LHCN-M2 (cell line): ENCODE data around the gene GPC6. TPM values are rescaled to one million over a fixed set of nuclear protein-coding genes. Genes with fewer than 3 reads are reported as not detected.

Source experiments
- DNase-seq: peaks from one replicate; pipeline ENCODE4 v3.0.0-alpha.2; 2012; ENCODE audit warnings: low read depth
- total RNA-seq: library from RNA; depleted of rRNA; stranded (reverse); fragments of >200 nt; gene quantifications from 2 replicates; pipeline ENCODE4 v1.2.3, GENCODE V29; 2014

The GPC6 gene
- total RNA-seq, 1 experiment from 2014 or later, result 17.0 TPM

DNA sequence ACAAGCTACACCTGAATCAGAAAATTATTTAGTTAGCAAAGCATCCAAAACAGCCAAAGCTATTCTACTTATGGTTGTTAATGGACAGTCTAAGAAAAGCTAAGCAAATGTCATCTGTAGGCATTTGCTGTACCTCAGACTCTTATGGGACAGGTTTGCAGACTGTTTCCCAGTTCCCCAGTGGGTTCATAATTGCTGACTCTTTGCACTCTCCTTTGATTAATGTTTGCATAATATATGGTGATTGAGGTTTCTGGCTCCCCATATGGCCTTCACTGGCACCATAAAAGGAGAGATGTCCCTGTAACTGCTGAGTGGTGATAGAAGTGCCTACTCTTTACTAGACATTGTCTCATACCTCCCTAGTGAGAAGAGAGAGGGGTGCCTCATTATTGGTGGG is 142.1 kb downstream of the GPC6 start:
- no peak for DNase-seq

DNA sequence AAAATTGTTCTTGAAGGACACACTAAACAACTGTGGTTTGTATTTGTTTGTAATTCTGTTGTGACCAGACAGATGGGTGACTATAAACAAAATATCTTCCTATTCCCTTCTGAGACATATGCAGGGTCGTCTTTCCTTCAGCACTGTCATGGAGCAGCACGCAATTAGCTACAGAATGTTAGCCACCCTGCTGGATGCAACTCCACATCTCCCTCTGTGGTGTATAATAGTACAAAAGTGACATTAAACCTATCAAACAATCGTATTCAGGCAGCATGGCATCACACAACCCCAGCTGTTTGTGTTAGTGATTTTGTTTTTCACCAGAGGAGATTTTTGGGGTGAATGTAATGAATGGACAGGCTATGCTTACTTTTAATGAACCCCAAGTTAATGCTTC is 146.2 kb downstream of the GPC6 start:
- DNase-seq, result no peak

DNA sequence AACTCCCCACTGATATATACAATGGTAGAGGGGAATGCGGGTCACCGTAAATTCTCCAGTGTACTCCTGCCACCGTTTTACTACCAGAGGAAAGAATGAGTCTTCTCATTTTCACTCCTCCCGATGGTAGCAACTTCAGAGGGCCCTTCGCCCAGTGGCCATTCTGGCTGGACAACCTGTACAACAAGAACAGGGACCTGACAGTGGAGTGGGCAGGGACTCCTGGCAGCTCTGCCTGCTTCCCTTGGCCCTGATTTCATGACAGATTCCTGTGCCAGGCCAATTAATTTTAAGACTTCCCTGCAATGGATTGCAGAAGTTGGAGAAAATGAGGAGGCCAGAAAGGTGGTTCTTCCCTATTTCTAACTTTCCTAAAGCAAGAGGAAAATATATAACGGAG is 148.9 kb downstream of the GPC6 start:
- DNase-seq, result no peak

DNA sequence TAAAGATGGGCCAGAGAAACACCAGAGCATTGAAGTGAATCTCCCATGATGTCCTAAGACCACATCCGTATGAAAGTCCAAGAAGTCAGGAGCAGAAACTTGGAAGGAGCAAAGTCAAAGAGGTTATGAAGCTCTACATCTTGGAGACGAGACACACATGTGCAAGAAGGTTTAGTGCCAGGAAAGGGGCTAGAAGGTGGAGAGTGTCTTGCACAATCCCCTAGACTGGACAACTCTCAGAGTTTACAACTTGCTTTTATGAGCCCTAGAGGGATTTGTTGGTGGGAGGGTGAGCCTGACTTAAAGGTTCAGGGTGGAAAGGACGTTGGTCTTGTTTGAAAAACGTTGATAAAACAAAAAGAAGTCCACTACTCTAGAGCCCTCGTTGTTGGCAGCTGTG is 150.6 kb downstream of the GPC6 start:
- DNase-seq, result no peak

DNA sequence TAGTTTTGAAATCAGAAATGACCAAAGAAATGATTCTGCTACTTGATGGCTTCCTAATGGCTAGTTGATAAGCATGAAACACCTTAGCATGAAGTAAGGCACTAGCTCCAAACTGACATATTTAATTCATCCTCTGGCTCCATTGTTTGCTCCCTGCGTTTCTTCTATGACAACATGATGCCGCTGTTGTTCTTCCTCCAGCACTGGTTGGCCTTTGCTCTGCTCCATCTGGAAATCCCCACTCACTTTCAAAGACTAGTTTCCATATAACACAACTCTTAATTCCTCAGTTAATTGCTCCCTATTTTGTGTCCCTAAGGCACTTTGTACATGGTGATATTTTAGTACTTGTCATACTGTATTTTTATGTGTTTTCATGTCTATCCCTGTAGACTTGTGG is 151.6 kb downstream of the GPC6 start:
- DNase-seq, result no peak

DNA sequence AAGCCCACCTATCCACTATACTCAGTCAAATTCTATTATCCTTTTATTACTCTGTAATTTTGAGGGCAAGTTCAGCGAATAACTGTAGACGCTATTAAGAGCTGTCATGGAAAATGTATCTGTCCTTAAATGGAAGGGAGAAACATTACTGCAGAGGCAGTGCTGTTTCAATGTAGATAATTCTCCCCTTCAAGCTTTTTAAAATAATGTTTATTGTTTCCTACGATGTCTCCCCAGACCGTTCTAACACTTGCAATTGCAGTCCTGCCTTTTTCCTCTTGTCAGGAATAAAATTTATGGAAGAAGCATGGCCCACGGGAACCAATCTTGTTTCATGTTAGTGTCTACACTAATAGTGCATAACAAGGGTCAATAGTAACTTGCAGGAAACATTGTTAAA is 159.5 kb downstream of the GPC6 start:
- DNase-seq, result no peak

DNA sequence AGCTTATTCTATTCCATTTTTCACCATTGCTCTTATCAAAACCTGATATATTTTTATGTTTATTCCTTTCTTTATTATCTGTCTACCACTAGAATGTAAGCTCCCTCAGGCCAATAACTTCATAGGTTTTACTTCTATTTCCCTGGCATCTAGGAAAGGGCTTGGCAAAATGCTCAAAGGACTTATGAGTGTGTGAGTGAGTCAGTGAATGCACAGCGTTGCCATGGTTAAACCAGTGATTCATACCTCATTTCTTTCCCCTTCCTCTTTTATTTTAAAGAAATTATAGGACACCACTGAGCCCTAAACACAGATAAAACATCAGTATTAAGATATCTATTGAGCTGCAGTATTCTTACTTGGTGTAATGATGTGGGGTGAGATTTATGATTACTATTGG is 162.1 kb downstream of the GPC6 start:
- DNase-seq, result peak; percentile 26

DNA sequence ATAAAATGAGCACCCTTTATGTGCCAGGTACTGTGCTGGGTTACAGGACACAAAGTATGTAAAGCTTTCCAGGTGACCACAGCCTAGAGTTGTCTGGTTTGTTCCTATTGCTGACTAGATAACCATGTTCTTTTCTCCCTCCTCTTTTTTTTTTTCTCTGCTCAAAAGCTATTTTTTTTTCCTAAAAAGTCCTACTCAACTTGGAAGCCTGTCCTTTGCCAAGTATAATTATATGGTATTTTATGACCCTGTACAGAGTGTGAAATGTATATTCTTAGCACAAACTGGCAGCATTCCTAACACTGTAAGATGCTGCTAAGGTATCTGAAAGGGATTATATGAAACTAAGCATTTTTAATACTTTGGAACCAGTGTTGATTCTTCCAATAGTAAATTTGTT is 171.0 kb downstream of the GPC6 start:
- DNase-seq, result no peak

DNA sequence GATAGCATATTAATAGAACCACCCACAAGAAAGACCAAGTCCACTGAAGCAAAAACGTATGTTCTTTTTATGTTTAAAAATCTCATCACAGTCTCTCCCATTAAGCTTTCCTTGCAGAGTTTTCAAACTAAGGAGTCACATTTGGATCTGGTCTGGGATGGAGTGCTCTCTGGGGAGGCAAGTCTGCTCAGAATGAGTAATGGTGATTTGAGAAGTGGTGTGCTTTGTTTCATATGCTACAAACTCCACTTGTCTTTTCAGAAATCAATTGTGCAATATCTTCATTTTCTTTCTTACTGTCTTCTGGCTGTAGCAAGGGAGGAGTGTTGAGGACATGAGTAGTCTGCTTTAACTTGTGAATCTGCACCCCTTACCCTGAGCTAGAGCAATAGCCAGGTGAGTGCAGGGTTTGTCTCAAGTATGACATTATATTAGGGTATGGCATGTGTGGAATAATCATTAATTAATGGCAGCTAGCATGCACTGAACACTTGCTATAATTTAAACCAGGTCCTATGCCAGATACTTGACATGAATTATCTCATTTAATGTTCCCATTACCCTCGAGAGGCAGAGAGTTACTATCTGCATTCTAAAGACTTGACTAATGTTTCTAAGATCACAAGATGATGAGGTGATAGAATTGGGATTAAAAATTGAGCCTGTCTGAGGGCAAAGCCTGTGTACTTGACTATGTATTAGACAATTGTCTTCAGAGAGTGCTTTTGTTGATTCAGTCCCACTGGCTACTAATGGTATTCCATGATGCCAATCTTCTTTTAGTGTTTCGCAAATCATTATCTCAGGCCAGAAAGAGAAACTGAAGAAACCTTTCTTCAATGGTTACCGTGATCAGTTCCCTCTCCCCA is 171.8 kb downstream of the GPC6 start:
- DNase-seq, result peak; percentile 66

DNA sequence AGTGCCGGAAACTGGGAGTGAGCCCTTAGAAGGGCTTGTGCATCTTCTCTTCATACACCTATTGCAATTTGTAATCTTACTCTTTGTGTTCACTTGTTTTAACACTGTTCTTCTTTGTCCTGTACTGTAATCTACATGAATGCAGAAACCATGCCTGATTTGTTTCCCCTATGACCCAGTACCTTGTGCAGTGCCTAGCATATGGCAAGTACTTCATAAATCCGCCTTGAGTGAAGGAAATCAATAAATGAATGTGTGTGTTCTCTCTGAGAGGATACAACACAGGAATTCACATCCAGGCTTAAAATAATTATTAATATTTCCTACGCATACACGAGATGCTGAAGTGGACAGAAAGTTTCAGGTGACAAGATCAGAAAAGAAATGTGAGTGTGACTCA is 172.6 kb downstream of the GPC6 start:
- DNase-seq, result no peak

DNA sequence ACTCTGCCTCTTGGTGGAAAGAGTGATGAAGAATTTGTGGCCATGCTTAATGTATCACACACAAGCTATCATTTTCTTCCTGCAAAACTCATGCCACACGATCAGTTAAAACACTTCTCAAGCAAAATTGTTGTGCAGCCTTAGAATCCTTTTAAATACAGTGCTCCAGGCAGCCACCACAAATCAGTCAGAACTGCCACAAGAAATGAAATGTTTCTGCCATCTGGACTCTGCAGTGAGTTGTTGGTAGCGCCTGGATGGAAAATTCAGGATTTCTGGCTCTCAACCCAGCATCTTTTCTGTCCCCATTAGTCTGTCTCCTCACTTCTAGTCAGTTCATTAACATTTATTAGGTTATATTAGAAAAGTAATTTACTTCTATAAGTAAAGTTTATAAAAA is 179.5 kb downstream of the GPC6 start:
- no peak for DNase-seq

DNA sequence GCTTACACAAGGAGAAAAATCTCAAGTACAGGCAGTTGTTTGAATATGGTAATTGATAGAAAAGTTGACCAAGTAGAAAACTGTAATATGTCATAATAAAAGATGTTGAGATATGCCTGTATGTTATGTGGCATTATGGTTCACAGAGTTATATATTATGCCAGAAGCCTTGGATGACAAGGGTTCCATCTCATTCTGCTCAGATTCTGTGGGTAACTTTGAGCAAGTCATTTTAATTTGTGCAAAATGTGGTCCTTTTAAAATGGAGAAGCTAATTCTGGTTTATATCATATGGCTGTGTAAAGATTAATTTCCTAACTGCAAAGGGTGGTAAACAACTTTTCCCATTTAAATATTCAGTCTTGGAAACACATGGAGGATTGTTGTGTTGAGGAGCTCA is 180.9 kb downstream of the GPC6 start:
- DNase-seq, result no peak

DNA sequence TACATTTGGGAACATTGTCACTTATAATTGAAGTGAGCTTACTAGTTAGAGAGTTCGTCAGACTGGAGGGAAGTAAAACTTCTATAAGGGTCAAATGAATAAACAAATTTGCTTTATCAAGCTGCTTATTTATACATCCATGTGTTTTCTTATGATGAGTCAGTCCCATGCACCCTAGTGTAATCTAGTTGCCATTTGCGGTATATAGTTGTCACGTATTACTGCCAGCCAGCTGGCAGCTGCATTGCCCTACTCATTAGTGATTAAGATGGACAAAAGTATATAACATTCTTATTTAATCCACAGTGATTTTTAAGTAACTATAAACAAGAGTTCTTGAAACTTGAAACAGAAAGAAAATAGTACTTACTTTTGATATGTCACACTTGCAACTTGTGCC is 182.4 kb downstream of the GPC6 start:
- DNase-seq, result peak; percentile 22

DNA sequence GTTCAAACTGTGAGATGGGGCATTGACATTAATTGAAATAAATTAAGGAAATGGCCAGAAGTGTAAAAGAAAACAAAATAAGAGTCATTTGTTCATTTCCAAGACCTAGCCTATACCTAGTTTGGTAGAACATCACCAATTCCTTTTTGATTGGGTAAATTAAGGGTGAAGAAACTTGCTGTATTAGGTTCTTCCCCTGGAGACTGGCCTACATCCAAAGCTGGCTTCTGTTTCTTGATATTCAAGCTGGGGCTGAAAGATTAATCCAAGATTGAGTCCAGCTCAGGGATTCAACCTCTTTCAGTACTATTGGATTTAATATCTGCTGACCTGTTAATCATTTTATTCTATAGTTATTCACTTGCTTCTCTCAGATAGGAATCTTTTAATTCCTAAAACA is 183.2 kb downstream of the GPC6 start:
- no peak for DNase-seq

DNA sequence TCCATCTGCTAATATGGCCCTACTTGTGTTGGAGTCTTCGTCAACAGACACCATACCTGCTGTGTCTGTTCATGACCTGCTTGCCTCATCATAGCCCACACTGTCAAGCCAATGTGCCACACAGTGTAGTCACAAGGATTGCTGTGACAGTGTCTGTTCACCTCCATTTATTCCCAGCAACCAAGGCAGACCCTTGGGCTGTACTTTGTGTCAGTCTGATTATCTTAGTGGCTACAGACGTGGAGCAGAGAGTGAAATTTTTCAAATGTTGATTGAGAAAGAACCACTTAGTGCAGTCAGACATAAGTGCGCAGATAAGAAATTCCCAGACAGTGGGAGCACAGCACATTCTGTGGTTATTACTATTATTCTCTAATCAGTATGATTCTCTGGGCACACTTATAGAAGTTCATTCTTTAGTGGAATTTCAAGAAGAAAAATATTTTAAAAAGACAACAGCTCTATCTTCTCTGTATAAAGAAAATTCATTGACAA is 184.6 kb downstream of the GPC6 start:
- no peak for DNase-seq

DNA sequence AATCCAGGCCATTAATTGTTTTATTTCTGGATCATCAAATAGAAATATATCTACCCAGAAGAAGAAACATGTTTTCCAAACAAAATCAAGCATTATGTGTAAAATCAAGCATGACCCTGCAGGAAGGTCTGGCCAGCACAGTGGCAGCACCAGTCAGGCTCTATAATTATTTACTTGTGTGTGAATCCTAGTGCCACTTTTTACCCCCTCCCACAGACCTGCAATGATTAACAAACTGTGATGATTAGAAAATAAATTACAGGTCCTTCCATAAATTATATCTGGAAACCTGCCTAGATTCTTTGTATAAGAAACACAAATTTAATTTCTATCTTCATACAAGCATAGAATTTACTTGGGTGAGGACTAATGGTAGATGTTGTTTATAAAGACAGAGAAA is 186.1 kb downstream of the GPC6 start:
- DNase-seq, result no peak

DNA sequence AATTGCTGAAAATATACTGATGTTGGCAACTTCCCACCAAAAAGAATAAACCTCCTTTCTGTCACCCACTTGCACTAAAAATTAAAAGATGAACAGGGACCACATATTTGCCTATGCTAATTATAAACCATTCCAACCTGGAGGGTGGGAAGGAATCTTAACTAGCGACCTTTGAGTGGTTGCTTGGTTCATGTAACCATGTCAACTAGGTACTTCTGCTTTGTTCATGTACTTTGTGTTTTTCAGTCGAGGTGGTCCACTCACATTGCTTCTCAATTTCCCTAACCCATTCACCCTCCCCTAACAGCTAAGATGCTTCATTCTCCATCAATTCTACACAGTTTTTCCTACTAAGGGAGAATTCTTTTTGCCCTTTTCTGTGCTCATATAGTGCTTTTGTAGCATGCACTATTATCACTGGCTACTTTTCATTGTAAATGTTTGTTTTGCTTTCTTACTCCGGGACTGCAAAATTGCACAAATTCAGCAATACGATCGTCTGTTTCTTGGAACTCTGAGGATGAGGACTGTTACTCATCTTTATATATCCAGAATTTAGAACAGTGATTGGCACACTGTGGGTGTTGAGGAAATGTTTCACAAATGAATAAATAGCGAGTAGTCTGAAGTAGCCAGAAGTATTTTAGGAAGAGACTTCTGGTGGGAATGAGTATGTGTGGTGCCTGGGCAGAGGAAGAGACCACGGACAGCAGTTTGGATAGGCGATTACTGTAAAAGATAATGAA is 187.5 kb downstream of the GPC6 start:
- DNase-seq, result no peak

DNA sequence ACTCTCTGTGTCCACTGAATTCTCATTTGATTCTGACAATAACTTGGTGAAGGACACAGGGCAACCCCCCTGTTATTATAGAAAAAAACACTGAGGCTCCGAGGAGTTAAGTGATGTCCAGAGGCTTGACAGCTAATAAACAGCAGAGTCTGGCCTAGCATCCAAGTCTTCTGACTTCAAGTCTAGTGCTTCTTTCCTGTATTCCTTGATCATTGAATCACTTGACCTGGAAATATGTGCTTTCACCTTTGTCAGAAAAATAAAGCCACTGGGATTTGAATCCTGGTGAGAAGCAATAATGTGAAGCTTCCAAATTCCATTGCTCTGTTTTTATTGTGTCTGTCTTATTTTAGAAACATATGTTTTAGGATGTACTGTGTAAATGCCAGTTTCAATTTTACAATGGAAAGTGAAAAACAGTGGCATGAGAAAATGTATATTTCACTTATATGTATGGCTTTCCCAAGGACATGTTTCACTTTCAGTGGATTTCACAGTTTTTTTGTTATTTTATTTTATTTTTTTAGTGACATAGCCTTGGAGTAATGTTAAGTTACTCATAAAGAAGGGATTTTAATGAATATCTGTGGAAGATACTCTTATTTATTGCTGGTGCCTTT is 190.2 kb downstream of the GPC6 start:
- DNase-seq, result no peak

DNA sequence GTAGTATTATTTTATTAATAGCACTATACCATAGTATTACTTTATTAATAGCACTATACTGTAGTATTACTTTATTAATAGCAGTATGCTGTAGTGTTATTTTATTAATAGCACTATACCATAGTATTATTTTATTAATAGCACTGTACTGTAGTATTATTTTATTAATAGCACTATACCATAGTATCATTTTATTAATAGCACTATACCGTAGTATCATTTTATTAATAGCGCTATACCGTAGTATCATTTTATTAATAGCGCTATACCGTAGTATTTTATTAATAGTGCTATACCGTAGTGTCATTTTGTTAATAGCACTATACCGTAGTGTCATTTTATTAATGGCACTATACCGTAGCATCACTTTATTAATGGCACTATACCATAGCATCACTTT is 191.8 kb downstream of the GPC6 start:
- no peak for DNase-seq

DNA sequence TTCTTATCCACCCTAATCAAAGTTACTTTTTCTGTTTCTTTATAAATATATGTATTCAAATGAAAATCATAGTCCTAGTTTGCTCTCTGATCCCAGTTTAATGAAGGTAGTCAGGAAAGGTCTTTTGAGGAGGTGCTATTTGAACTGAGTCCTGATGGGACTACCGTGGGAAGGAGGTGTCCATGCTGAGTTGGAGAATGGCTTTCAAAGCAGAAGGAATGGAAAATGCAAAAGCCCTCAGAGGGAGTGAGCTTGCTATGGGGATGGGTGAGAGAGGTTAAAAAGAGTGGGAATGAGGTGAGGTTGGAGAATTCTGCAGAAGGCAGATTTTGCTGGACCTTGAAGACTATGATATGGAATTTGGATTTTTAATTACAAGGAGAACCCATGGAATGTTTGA is 193.6 kb downstream of the GPC6 start:
- DNase-seq, result no peak

DNA sequence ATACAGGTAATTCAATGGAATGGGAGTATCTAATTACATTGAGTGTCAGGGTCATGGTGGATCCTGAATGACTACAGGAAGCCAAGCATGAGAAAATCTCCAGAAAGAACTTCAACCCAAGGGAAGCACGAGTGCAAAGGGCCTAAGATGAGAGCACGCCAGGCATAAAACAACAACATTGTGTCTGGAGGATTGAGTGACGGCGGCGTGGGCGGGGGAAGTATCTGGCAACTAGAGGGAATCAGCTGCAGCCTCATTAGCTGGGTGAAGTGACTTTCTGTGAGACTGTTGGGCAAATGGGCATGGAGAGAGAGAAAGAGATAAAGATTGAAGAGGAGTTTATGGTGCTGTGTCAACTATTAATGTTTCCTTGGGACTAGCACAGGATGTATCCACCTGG is 194.3 kb downstream of the GPC6 start:
- no peak for DNase-seq

DNA sequence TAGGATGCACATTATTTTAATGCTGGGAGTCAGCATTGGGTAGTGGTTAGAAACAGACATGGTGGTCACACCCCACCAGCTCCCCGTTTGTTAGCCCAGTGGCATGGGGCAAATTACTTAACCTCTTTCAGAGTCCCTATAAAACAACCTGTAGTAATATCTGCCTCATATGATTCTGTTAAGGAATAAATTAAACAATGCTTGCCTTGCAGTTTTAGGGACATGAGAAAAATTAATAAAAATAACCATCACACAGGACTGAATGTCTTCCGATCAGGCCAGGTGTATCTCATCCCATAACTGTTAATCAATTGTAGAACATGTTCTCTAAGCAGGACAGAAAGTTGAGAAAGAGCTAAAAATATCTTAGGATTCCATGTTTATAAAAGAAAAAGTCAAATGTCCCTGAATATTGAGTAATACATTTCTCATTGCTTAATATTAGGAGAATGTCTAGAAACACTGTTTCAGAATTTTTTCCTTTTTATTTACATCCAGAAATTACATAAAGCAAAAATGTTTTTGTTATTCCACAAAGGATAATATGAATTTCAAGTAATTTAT is 196.5 kb downstream of the GPC6 start:
- no peak for DNase-seq
